Activated gamma-delta T cell treated with Interleukin-2 at 50 U/mL for 16 hours (primary cell): ENCODE results near the gene VPS37D.
"Not testable (repeated sequence)": the region's sequence is repeated elsewhere in the genome, so short reads cannot be mapped to it uniquely, and the experiment has no call there.

Experiments
- DNase-seq: peaks from one replicate; pipeline ENCODE4 v3.0.0-alpha.2; 2020

Gene VPS37D, protein sequence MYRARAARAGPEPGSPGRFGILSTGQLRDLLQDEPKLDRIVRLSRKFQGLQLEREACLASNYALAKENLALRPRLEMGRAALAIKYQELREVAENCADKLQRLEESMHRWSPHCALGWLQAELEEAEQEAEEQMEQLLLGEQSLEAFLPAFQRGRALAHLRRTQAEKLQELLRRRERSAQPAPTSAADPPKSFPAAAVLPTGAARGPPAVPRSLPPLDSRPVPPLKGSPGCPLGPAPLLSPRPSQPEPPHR

GRCh38 chr7:73667344-73668102, at the start of gene VPS37D:
Gene VPS37D, plus strand, starts transcription at chr7:73667831. Its CDS starts 128 bp downstream, at chr7:73667959.
- peak; percentile 94 for DNase-seq

- no peak for DNase-seq
Measured at GRCh38 chr7:73618538-73618937, 49.1 kb upstream of the VPS37D start.

GRCh38 chr7:73619394-73619793, 48.2 kb upstream of the VPS37D start:
- not testable (repeated sequence) for DNase-seq

DNA sequence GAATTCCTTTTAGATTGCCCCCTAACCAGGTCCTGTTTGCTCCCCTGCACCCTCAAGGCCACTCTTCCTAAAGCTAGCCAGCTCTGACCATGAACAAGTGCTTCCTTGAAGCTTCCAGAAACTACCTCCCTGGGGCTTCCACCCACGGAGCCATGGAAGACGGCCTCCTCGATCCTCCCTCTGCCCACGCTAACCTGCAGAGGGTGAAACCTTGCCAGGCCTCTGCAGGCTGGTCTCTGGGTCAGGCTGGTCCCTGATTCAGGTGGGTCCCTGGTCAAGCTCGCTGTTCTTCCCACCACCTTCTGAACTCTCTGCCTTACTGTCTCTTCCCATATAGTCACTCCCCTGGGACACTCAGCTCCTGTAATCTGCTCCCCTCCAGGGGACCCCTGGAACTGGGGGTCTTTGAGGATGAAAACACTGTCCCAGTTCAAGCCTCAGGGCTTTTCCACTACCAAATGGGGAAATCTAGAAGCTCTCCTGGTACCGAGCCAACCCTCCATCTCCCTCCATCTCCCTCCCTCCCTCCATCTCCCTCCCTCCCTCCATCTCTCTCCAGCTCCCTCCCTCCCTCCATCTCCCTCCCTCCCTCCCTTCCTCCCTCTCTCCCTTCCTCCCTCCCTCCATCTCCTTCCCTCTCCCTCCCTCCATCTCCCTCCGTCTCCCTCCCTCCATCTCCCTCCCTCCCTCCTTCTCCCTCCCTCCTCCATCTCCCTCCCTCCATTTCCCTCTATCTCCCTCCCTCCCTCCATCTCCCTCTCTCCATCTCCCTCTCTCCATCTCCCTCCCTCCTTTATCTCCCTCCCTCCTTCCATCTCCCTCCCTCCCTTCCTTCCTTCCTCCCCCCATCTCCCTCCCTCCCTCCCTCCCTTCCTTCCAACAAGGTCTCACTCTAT, 46.2 kb upstream of the VPS37D start:
- no peak for DNase-seq

DNA sequence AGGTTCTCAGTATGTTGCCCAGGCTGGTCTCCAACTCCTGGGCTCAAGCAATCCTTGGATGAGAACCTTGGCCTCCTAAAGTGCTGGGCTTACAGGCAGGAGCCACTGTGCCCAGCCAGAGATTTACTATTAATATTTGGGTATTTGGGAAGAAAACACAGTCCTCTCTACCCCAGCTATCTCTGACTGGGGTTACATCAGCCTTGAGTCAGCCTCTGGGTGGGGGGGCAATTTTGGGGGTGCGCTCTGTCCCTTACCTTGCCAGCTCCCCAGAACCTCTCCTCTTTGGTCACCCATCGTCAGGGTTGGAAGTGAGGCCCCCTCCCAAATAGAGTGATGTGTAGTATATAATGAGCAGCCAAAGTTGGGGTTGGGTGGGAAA, 45.1 kb upstream of the VPS37D start:
- DNase-seq = no peak

- DNase-seq = no peak
Measured at GRCh38 chr7:73622909-73623797, 44.5 kb upstream of the VPS37D start.

GRCh38 chr7:73623798-73624668, 43.6 kb upstream of the VPS37D start, which contains the start of gene MLXIPL:
Gene MLXIPL, minus strand, starts transcription at chr7:73624522. Its CDS starts 30 bp downstream, at chr7:73624492.
- peak; percentile 37 for DNase-seq

GRCh38 chr7:73624669-73625001, 43.0 kb upstream of the VPS37D start:
- no peak for DNase-seq

- DNase-seq = no peak
Measured at GRCh38 chr7:73625276-73625675, 42.4 kb upstream of the VPS37D start.

GRCh38 chr7:73626814-73627213, 40.8 kb upstream of the VPS37D start:
- no peak for DNase-seq

- no peak for DNase-seq
Measured at GRCh38 chr7:73628504-73628903, 39.1 kb upstream of the VPS37D start.

- DNase-seq = no peak
Measured at GRCh38 chr7:73631558-73631957, 36.1 kb upstream of the VPS37D start.

DNA sequence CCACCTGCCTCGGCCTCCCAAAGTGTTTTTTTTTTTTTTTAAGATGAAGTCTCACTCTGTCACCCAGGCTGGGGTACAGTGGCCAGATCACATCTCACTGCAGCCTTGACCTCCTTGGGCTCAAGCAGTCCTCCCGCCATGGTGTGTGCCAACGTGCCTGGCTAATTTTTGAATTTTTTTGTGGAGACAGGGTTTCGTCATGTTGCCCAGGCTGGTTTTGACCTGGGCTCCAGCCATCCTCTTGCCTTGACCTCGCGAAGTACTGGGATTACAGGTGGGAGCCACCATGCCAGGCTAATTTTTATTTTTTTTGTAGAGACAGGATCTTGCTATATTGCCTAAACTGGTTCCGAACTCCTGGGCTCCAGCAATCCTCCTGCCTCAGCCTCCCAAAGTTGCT, 34.3 kb upstream of the VPS37D start:
- DNase-seq = no peak

DNA sequence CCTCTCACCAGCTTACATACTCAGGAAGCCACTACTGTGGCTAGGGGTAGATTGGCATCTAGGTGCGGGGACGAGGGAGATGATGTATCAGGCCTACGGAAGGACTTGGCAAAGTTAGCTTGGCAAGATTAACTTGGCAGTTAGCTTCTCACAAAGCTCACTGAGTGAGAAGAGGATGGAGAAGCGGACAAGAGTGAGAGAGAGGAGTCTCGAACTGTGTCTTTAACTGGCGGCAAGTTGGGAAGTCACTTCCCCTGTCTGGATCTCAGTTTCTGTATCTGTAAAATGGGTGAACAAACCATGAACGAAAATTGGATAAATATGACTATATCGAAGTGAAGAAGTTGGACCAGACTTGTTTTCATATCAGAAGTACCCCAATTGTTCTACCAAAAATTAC, 33.8 kb upstream of the VPS37D start:
- no peak for DNase-seq

GRCh38 chr7:73635428-73636200, 32.0 kb upstream of the VPS37D start:
- no peak for DNase-seq

- no peak for DNase-seq
Measured at GRCh38 chr7:73638911-73639310, 28.7 kb upstream of the VPS37D start.

GRCh38 chr7:73642834-73643233, 24.8 kb upstream of the VPS37D start:
- DNase-seq = no peak

DNA sequence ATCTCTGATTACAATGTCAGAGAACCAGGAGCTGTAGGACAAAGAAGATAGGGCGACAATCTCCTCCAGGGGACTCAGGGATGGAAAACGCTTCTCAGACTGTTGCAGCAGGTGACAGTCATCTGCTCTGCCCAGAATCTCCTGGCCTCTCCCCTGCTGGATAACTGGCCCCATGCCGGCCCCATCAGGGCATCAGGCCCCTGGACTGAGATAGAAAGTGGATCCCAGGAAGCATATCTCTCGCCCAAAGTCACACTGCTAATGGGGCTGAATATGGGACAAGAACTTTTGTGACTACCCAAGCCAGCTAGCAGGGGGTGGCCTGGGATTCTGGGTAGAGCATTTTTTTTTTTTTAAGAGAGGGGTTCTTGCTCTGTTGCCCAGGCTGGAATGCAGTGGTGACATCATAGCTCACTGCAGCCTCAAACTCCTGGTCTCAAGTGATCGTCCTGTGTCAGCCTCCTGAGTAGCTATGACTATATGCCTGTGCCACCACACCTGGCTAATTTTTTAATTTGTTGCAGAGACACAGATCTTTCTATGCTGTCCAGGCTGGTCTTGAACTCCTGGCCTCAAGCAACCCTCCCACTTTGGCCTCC, 22.8 kb upstream of the VPS37D start:
- no peak for DNase-seq

GRCh38 chr7:73645643-73646174, 21.9 kb upstream of the VPS37D start:
- DNase-seq = no peak
